Mucosa of stomach (tissue), 1 donor: Measurements from ENCODE around the gene DNAJC24.

ENCODE experiments used
- H3K27me3 ChIP-seq: one replicate; pipeline ENCODE4 v1.7.0; 2013; ENCODE audit warnings: mild to moderate bottlenecking, low read length; ENCODE audit not compliant: control insufficient read depth, insufficient read depth
- H3K36me3 ChIP-seq: one replicate; pipeline ENCODE4 v1.7.0; 2013; ENCODE audit warnings: low read length; ENCODE audit not compliant: control insufficient read depth, insufficient read depth
- H3K4me1 ChIP-seq: one replicate; pipeline ENCODE4 v1.7.0; 2013; ENCODE audit warnings: mild to moderate bottlenecking, low read length; ENCODE audit not compliant: control insufficient read depth, insufficient read depth
- H3K4me3 ChIP-seq: one replicate; pipeline ENCODE4 v1.7.0; 2013; ENCODE audit warnings: low read length
- H3K9ac ChIP-seq: one replicate; pipeline ENCODE4 v1.7.0; 2013; ENCODE audit warnings: mild to moderate bottlenecking, low read length, moderate library complexity
- H3K9me3 ChIP-seq: one replicate; pipeline ENCODE4 v1.7.0; 2013; ENCODE audit warnings: mild to moderate bottlenecking, low read length, moderate library complexity; ENCODE audit not compliant: control insufficient read depth
- donor health status: Pancreatic carcinoma.

Gene DNAJC24

DNA sequence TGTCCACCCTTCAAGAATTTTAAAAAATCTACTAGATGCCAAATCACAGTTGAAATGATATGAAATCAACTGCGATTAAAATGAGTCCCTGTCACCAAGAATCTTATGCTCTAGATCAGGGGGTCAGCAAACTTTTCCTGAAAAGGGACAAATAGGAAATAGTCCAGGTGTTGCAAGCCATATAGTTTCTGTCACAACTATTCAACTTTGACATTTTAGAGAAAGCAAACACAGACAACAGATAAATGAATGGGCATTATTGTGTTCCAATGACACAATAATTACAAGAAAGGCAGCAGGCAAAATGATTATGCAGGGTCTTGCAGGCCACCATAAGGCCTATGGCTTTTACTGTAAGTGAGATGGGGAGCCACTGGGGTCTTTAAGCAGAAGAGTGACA is 81.2 kb downstream of the DNAJC24 start:
- Histone ChIP-seq H3K9me3 (no peaks in the 10 kb centered on the region), H3K9ac (no peak overlapping the region), H3K4me1 (no peaks in the 10 kb centered on the region), H3K36me3 (no peaks in the 10 kb centered on the region), H3K27me3 (no peaks in the 10 kb centered on the region), H3K4me3 (no peak overlapping the region)

- Histone ChIP-seq H3K9ac (no peak overlapping the region), H3K9me3 (no peaks in the 10 kb centered on the region), H3K4me1 (no peaks in the 10 kb centered on the region), H3K4me3 (no peak overlapping the region), H3K36me3 (no peaks in the 10 kb centered on the region), H3K27me3 (no peaks in the 10 kb centered on the region)
Measured at GRCh38 chr11:31455177-31455576, 85.5 kb downstream of the DNAJC24 start.

DNA sequence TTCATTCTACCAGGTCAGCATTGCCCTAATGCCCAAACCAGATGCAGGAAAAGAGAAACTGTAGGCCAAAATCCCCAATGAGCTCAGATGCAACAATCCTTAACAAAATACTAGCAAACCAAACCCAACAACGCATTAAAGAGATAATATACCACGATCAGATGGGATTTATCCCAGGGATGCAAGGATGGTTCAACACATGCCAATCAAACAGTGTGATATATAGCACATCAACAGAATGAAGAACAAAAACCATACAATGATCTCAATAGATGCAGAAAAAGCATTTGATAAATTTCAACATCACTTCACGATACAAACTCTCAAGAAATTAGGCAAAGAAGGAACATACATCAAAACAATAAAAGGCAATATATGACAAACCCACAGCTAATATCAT is 94.8 kb downstream of the DNAJC24 start:
- Histone ChIP-seq H3K9ac (no peak overlapping the region), H3K9me3 (no peaks in the 10 kb centered on the region), H3K27me3 (no peaks in the 10 kb centered on the region), H3K4me3 (no peak overlapping the region), H3K4me1 (no peaks in the 10 kb centered on the region), H3K36me3 (no peaks in the 10 kb centered on the region)

DNA sequence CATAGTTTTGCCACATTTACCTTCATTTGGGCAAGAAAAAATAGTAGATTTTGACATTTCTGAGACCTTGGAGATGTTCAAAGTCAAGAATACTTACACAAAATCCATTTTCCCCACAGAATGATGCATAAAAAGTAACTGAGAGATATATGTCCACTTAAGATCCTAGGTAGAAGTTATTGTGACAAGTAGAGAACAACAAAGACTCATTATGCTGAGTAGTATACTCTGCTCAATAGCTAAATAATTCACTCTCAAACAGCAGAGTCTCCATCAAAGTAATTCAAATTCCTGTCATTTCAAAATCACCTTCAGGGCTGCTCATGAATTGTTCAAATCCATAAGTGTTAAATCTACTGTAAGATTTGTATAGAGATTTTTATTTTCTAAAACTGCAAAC is 104.4 kb downstream of the DNAJC24 start:
- no peaks in the 10 kb centered on the region for H3K9me3 ChIP-seq
- H3K27me3 ChIP-seq = no peaks in the 10 kb centered on the region
- H3K9ac ChIP-seq = no peak overlapping the region
- H3K4me3 ChIP-seq = no peak overlapping the region
- no peaks in the 10 kb centered on the region for H3K4me1 ChIP-seq
- H3K36me3 ChIP-seq = no peaks in the 10 kb centered on the region

DNA sequence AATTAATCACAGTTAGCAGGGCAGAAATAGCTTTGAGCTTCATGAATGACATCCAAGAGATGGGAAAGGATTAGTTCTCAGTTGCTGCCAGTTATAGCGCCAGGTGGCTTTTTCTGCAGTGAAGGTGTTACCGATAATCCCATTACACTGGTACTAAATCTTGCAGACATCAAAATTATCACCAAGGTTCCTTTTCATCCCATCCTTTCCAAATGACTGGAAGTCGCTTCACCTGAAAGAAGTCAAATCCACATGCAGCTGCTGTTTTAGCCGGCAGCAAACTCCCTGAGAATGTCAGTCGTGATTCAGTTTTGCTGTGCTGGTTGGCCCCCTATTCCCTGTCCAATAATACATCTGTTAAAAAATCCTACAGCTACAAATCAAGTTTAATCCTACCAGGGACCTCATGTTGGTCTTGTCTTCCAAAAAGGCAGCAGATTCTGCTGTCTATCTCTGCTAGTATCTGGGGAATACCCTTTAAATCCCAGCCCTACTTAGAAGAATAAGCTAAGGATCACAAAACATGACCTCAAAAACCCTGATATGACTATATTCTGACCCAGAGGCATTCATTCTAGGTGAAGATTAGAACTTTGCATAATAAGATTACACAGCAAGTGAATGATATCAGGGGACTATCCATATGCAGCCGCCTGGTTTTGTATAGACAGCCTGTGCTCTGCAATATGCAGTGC is 108.0 kb downstream of the DNAJC24 start:
- Histone ChIP-seq H3K9me3 (no peaks in the 10 kb centered on the region), H3K36me3 (no peaks in the 10 kb centered on the region), H3K4me1 (no peaks in the 10 kb centered on the region), H3K27me3 (no peaks in the 10 kb centered on the region), H3K4me3 (no peak overlapping the region), H3K9ac (no peak overlapping the region)

GRCh38 chr11:31478223-31478590 is 108.5 kb downstream of the DNAJC24 start:
- Histone ChIP-seq H3K4me1 (no peaks in the 10 kb centered on the region), H3K9ac (no peak overlapping the region), H3K27me3 (no peaks in the 10 kb centered on the region), H3K36me3 (no peaks in the 10 kb centered on the region), H3K4me3 (no peak overlapping the region), H3K9me3 (no peaks in the 10 kb centered on the region)

GRCh38 chr11:31479066-31479465 is 109.4 kb downstream of the DNAJC24 start:
- Histone ChIP-seq H3K27me3 (no peaks in the 10 kb centered on the region), H3K9me3 (no peaks in the 10 kb centered on the region), H3K9ac (no peak overlapping the region), H3K36me3 (no peaks in the 10 kb centered on the region), H3K4me3 (no peak overlapping the region), H3K4me1 (no peaks in the 10 kb centered on the region)

GRCh38 chr11:31480930-31481329 is 111.3 kb downstream of the DNAJC24 start:
- no peaks in the 10 kb centered on the region for H3K9me3 ChIP-seq
- H3K4me3 ChIP-seq = no peak overlapping the region
- no peak overlapping the region for H3K9ac ChIP-seq
- no peaks in the 10 kb centered on the region for H3K36me3 ChIP-seq
- H3K4me1 ChIP-seq = no peaks in the 10 kb centered on the region
- H3K27me3 ChIP-seq = no peaks in the 10 kb centered on the region
